ENCODE data around the gene SLIT1.

GRCh38 chr10:96987141-96987841 lies 198.5 kb downstream of the SLIT1 start:
- TF ChIP-seq CTCF (IDR thresholded peaks at IDR 0.05; ENCODE audit: low read length) (no peak), EZH2 (IDR thresholded peaks at IDR 0.05; ENCODE audit: borderline replicate concordance, low read length) (no peak)
